Measurements from ENCODE around the gene GSK3A.
"Not testable (repeated sequence)": the region's sequence is repeated elsewhere in the genome, so short reads cannot be mapped to it uniquely, and the experiment has no call there.

GSK3A gene

DNA sequence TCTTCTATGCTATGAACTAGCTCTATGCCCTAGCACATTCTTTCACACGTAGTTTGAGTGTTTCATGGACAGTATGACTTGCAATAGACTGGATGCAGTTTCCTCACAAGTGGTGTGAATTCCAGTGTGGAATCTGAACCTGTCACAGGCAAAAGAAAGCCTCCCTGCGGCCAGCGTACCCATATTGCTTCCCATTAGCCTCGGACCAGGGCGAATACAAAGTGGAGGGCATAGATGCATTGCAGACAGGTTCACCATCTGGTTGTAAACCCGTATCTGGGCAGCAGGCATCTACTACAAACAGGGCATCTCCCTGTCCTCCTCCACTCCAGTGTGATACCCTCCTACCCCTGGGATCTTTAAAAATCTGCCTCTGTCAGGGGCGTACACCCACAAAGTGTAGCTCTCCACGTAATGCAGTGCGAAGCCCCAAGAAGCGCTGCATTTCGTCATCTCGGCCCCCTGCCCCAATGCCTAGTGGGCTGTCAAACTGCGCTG lies 25.3 kb upstream of the GSK3A start:
- DNase-seq = no peak

DNA sequence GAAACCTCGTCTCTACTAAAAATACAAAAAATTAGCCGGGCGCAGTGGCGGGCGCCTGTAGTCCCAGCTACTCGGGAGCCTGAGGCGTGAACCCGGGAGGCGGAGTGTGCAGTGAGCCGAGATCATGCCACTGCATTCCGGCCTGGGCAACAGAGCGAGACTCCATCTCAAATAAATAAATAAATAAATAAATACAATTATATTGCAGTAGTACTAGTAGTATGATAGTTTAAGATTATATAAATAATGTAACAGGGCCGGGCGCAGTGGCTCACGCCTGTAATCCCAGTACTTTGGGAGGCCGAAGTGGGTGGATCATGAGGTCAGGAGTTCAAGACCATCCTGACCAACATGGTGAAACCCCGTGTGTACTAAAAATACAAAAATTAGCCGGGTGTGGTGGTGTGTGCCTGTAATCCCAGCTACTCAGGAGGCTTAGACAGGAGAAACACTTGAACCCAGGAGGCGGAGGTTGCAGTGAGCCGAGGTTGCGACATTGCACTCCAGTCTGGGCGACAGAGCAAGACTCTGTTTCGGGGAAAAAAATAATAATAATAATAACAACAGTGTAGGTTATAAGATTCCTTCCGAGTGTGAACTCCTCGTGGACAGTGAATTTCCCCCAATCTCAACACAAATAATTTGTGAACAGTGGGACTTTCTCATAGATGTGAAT lies 24.7 kb upstream of the GSK3A start:
- DNase-seq = not testable (repeated sequence)

DNA sequence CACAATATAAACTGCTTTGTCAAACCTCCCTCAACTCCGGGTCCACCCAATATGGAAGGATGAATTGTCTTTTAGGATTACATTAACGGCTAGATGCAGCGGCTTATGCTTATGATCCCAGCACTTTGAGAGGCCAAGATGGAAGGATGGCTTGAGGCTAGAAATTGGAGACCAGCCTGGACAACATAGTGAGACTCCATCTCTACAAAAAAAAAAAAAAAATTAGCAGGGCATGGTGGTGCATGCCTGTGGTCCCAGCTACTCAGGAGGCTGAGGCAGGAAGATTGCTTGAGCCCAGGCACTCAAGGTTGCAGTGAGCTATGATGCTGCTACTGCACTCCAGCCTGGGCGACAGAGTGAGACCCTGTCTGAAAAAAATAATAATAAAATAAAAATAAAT lies 23.7 kb upstream of the GSK3A start:
- not testable (repeated sequence) for DNase-seq

DNA sequence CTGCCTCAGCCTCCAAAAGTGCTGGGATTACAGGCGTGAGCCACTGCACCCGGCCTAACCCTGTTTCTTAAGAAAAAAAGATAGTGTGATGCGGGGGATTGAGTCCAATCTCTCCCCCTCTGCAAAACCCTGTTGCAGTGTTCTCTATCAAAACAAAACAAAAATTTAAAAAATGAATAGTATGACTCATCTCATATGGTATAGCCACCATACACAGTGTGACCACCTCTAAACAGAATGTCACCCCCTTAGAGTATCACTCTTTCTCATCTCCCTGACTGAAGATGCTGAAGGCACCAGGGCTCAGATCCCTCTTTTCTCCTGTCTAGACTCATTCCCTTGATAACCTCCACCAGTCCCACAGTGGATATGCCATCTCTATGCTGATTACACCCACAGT lies 19.4 kb upstream of the GSK3A start:
- no peak for DNase-seq

DNA sequence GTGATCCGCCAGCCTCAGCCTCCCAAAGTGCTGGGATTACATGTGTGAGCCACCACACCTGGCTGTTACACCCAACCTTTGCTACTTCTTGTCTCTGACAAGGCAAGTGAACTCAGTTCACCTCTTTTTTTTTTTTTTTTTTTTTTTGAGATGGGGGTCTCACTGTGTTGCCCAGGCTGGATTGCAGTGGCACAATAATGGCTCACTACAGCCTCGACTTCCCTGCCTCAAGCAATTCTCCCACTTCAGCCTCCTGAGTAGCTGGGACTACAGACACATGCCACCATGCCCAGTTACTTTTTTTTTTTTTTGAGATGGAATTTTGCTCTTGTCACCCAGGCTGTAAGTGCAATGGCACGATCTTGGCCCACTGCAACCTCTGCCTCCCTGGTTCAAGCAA lies 15.4 kb upstream of the GSK3A start:
- DNase-seq = not testable (repeated sequence)

DNA sequence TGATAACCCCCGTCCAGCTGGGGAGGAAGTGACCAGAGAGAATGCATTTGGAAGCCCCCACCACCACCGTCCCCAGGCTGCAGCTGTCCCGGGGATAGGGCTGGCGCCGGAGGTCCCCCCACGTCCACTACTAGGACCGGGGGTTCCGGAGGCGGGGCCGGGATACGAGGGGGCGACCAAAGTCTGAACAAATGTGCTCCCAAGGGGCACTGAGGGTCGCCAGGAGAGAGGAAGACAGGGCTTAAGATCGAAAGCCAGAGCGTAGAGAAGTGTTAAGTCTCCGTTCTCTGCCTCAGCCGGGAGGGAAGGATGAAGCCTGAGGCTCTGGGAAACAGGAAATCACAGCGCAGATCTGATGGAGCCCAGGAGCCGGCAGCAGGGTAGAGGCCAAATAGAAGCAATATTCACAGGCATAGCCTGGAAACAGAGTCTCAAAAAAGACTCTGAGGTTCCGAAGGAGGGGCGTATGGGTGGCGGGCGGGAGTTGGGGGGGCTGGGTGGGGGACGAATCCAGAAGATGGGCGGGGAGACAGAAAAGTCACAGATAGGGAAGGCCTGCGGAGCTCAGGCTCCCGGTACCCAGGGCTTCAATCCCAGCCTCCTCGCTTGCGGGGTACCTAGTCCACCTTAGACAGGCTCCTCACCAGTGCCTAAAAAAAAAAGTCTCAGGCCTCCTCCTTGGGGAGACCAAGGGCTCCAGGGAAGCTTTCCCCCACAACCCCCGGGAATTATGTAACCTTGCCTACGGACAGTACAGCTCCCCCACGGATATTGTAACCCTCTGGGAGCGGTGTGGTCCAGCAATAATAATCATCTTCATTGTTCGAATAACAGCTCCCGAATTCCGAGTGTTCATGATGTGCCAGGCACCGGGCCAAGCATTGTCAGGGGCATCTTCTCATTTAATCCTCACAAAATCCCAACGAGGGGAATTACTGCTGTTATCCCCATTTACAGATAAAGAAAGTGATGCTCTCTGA lies 13.7 kb upstream of the GSK3A start:
- DNase-seq = no peak

DNA sequence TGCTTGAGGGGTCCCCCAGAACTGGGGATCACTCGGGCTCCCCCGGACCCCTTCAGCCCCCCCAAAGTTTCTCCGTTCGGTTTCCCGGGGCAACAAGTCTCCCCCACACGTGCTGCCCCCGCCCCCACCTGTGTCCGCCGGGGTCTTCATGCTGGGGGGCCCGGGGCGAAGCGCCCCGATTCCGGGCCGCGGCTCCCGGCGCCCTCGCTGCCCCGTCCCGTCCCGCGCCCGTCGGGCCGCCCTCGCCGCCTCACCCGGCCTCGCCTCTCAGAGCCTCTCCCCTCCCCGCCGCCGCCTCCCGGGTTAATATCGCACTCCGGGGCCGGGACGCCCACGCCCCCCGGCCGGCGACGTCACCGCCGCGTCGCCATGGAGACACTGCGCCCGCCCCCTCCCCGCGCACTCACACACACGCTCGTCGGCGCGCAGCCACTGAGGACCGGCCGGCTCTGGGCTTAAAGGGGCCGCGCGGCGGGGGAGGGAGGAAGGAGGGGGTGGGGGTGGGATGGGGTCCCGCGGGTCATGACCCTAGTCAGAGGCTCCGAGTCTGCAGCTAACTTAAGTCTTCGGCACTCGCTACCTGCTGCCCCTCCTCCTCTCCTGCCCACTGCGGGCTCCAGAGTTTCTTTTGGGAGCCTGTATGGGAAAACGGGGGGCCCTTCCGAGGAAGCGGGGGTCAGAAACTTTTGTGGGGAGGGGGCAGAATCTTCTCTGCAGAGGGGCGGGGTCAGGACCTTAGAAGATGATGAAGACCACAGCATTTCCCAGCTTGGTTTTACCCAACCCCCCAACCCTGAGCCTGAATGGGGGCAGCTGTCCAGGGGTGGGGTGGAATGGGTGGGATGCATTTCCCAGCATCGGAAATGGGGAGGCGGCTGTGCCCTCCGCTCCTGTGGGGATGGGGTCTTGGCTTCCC lies 12.7 kb upstream of the GSK3A start, which contains the start of gene ERF:
Gene ERF, minus strand, starts transcription at position 279 of the 916 bp plus-strand sequence. Its CDS starts 129 bp downstream, at position 150.
- peak; percentile 98 for DNase-seq

DNA sequence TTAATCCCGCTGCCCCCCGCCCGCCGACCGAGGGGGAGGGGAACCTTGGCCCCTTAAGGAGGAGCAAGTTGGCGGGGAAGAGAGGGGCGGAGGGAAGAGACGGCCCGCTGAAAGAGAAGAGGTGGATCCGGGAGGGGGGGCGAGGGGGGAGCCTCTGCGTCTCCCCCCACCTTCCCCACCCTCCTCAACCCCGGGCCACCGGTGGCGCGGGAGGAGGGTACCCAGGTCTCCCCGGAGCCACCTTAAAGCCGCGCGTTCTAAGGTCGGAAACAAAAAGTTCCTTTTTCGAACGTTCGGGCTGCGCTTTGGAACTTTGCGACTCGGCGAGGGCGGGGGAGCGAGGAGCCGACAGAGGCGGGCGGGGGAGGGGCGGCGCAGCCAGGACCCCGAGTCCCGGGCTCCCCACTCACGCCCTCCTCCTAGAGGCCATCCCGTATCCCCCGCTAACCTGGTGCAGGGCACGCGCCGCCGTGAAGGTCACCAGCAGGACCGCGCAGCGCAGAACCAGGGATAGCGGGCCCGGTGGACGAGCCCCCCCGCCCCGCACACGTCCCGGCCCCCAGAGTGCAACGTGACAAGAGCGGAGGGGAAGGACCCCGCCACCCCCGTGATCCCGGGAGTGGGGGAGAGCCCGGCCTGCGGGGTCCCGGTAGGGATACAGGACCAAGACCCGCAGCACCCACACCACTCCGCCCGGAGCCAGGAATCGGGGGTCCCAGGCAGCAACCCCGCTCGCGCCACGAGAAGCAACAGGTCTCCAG lies 11.9 kb upstream of the GSK3A start:
- peak; percentile 84 for DNase-seq

DNA sequence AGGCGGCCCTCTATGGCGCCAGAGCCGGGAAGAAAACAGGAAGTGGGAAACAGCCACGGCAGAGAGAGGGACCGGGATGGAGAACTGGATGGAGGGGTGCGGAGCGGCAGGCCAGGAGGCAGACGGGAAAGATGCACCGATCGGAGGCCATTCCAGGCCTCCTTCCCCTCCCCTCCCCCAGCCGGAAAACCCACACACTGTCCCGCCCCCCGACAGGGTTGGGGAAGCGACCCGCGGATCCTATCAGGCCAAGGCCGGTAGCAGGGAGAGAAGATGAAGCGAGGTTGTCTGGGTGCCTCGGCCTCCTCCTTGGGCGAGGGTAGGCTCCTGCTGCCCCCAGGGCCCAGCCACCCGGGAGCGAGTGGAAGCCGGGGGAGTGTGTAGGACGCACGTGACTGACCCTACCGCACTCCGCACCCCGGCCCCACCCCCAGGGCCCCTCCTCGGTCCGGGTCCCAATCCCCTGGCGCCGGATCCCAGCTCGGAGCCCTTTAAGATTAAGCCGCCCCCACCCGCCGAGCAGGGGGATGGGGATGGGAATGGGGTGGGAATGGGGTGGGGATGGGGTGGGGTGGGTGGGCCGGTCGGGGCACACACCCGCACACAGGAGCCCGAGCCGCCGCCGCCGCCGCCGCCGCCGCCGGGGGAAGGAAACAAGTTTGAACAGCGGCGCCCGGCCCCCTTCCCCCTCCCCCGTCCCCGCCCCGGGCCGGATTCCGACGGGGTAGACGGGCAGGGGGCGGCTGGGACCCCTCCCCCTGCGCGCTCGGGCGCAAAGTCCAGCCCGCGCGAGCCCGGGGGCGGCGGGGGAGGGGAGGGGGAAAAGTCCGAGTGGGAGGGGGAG lies 11.1 kb upstream of the GSK3A start:
- DNase-seq = peak; percentile 80

DNA sequence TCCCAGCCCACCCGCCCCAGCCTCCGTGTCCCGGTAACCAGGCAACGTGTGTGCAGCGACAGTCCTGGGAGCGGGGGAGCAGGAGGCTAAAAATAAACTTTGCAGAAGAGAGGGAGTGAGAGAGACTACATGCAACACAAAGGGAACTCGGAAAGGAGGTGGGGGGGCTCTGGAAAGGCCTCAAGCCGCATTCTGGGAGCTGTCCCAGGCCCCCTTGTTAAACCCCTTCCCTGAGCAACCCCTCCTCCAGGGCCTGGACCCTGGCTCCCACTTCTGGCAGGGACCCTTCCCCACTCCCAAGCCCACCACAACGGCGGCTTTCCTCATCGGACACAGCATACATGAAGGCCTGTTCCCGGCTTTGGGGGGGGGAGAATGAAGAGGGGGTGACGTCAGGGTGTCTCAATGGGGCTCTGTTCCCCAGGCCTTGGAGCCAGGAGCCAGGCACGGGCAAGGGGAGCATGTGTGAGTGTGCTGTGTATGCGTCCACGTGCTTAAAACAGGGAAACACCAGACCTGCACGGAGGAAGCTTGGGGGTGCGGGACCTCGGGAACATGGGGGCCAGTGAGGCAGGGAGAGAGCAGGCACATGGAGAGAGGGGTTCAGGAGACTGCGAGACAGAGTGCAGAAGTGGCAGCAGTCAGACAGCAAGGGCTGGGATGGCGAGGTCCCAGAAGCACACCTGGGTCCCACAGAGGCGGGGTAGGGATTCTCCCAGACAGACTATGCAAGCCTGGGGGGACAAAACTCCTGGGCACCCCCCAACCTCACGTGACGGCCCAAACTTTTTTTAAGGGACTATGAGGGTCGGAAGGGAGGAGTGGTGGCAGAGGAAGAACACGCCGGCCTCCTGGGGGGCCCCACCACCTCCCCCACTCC lies 10.2 kb upstream of the GSK3A start:
- no peak for DNase-seq

DNA sequence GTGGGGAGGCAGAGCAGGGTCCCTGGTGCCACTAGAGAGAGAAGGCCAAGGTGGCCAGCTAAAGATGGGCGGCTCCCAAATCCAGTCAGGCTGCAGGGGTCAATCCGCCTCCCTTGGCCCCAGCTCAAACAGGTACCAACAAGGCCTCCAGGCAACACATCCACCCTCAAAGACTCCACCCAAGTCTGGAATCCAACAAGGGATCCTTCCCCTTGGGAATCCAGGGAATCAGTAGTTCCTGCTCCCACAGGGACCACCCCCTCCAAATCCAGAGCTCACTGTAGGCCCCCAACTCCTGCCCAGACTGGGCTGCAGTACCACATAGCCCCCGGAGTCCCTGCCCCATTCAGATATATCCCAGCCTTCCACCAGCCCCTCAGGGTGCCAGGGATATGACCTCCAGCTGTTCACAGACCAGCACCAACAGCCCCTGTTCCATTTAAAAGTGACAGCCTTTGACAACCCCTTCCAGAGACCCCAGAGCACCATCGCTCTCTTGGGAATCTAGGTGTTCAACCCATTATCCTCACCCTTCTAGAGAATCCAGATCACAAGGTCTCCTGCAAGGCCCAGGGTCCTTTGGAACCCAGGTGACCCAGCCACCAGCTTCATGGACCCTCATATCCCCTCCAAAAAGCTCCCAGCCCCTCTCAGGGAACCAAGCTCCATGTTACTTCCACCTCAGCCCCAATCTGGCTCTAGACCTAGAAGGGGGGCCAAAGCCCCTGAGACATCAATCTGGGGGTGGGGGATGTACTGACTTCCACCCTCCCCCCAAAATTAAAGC lies 9.4 kb upstream of the GSK3A start:
- no peak for DNase-seq

DNA sequence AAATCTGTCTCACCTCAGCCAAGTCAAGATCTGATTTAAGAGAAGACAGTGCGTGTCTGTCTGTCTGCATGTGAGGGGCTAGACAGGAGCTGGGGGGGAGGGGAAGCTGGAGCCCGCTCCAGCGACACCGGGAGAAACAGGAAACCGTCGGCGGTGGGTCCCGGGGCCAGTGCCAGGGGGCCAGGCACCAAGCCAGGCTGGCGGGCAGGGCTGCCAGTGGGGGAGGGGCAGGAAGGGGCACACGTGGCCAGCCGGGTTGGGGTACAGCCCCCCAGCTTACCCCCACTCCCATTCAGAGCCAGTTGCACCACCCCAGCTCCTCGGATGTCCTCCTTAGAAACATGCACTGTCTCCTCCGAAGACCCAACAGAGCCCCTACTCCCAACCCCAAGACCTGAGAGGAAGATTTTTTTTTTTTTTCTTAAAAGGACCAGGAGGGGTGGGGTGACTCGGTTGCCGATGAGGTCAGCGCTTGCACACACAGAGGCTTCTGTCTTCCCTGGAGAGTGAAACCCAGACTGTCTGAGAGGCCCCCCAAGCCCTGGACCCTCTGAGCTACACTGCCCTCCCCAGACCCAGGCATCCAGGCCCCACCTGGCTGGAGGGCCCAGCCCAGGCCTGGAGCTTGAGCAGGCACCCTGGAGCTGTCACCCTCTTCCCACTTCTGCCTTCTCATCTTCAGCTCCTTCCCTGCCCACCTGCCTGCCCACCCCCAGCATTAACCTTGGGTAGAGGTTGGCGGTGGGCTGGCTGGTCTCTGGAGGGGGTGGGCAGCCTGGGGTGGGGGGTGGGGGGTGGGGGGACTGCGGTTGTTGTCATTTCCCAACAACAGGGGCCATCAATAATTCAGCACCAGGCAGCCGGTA lies 8.5 kb upstream of the GSK3A start:
- DNase-seq = no peak

DNA sequence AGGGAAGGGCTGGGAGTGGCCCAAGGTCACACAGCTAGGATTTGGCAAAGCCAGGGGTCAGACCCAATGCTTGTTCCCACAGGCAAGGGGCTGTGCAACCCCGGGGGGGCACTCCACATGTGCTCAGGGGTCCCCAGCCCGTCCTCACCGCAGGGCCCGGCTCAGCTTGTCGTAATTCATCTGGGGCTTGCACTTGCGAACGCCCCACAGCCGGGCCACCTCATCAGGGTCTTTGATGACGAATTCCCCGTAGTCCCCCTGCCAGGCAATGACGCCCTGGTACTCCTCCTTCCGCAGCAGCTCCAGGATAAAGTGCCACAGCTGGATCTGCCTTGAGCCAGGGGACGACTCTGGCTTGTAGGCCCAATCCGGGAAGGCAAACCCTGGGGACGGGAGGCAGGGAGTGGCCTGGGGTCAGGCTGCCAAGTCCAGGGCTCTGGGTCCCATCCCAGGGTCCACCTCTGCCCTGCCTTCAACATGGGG lies 7.8 kb upstream of the GSK3A start:
- no peak for DNase-seq

DNA sequence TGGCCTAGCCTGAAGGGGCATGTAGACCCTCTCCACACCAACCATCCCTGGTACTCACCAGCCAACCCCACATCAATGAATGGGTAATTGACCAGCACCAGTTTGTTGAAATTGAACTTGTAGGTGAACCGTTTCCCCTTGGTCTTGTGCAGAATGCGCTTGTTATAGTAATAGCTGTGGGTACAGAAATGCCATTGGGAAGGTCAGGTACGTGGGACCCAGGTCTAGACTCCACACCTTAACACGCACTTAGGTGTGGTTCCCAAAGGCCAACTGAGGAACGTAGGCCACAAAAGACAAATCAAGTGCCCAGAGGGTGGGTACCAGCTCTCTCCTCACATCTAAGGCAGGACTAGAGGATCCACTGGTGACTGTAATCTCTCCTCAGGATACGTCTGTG lies 7.4 kb upstream of the GSK3A start:
- DNase-seq = no peak

DNA sequence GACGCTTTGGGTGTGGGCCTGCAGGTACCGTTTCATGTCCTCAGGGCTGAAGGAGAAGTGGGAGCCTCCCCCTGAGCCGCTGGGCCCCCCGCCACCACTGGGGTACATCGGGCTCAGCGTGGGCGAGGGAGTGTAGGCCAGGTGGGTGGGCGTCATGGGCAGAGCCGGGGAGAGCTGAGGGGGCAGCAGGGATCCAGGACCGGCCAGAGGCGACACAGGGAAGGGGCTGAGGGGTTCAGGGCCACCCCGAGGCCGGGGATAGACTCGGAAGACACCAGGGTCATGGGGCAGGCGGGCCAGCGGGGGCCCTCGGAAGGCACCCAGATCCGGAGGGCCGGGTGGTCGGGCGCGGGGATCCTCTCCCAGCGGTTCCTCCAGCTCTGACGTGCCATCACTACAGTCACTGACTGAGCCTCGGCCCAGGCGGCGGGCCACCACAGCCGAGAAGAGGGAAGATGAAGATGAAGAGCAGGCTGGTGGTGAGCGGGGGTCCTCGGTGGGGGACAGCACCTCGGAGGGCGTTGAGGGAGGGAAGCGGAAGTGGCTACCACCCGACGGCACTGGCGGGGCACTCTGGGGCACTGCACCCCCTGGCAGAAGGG lies 6.8 kb upstream of the GSK3A start:
- DNase-seq = no peak

DNA sequence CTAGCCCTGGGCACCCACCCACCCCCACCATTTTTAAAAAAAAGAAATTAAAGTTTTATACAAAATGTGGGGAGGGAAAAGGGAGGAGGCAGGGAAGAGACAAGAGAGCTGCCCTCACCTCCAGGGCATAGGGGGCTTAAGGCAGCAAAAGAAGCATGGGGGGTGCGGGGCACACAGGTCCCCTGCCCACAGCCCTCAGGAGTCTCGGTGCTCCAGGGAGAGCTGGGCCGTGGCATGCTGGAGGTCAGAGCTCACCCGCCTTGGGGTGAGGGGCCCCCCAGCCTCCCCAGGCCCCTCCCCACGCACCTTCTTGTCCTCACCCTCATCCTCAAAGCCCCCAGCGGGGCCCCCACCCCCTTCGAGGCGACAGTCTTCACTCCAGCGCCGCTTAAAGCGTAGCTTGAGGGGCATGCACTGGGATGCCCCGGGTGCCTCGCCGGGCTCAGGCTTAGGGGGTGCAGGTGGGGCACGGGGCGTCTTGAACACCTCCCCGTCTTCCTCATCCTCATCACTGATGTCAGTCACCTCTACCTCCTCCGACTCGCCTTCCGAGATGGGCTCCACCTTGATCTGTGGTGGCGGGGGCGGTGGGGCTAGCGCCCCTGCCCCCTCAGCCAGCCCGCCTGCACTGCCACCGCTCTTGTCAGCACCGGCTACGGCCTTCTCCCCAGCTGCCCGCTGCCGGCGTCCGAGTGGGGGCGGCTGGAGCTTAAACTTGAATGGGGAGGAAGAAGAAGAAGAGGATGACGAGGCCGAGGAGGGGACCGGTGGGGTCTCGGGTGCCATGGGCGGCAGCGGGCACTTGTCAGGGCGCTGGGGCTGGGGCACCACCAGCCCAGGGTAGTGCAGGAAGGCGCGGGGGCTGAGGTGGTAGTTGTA lies 6.1 kb upstream of the GSK3A start:
- DNase-seq = no peak

Measured in activated CD8-positive, alpha-beta memory T cell treated with anti-CD3 and anti-CD28 coated beads, Interleukin-2, amount 50 U/mL, for 48 hours (primary cell).